ENCODE data around the gene MAGEA2B.
"Not testable (repeated sequence)": the region's sequence is repeated elsewhere in the genome, so short reads cannot be mapped to it uniquely, and the experiment has no call there.

Gene MAGEA2B

GRCh38 chrX:152713815-152714787, at the start of gene MAGEA2B:
Gene MAGEA2B, plus strand, starts transcription at chrX:152714628. Its CDS starts 2,479 bp downstream, at chrX:152717107.
- DNase-seq = not testable (repeated sequence)

DNA sequence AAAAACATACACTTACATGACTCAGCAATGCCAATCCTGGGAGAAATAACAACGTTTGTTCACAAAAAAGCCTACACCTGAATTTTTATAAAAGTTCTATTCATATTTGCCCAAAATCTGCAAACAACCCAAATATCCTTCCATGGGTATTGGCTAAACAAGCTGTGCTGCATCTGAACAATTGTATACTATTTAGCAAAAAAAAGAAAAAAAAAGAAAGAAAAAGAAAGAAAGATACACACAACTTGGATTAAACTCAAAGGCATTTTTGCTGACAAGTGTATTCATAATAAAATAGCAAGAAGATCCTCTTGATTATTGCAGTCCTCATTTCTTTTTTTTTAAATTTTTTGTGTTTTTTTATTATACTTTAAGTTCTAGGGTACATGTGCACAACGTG, 40.3 kb upstream of the MAGEA2B start:
- no peak for DNase-seq

DNA sequence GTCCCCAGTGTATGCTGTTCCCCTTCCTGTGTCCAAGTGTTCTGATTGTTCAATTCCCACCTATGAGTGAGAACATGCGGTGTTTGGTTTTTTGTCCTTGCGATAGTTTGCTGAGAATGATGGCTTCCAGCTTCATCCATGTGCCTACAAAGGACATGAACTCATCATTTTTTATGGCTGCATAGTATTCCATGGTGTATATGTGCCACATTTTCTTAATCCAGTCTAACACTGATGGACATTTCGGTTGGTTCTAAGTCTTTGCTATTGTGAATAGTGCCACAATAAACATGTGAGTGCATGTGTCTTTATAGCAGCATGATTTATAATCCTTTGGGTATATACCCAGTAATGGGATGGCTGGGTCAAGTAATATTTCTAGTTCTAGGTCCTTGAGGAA, 39.8 kb upstream of the MAGEA2B start:
- not testable (repeated sequence) for DNase-seq

DNA sequence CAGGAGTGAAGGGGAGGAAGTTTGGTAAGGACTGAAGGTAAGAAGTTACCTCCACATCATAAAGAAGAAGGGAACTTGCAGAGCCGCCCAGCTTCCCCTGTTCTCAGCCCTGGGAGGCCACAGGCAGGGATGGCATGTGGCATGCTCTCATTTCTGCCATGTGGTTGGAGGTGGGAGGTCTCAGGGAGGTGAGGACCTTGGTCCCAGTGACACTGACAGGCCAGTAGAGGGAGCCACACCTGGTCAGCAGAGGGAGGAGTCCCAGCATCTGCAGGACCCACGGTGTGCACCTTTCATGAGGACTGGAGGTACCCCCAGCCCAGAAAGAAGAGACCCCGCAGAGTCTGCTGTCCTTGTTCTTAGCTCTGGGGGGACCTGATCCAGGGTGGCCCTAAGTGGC, 33.4 kb upstream of the MAGEA2B start:
- DNase-seq = not testable (repeated sequence)

DNA sequence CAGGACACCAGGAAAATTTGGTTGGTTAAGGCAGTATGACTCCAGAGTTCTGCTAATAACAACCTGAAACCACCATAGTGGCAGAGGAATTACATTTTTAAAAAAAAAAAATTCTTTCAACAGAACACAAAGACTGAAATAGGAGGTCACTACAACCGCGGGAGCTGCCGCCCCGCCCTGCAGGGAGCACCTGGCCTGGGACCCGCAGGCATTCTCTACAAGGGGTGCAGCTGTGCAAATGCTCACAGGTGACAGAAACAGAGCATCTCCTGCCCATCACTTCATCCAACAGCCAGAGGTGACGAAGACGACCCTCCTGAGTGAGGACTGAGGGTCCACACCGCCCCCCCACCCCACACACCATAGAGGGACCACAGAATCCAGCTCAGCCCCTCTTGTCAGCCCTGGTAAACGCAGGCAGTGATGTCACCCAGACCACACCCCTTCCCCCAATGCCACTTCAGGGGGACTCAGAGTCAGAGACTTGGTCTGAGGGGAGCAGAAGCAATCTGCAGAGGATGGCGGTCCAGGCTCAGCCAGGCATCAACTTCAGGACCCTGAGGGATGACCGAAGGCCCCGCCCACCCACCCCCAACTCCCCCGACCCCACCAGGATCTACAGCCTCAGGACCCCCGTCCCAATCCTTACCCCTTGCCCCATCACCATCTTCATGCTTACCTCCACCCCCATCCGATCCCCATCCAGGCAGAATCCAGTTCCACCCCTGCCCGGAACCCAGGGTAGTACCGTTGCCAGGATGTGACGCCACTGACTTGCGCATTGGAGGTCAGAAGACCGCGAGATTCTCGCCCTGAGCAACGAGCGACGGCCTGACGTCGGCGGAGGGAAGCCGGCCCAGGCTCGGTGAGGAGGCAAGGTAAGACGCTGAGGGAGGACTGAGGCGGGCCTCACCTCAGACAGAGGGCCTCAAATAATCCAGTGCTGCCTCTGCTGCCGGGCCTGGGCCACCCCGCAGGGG, 16.2 kb upstream of the MAGEA2B start, which contains the start of gene MAGEA3:
TSS of gene MAGEA3 (plus strand) at position 843 of the 980 bp plus-strand sequence. CDS start 2,039 bp downstream, outside the sequence.
- DNase-seq = not testable (repeated sequence)

- DNase-seq = not testable (repeated sequence)
These were observed 14.0 kb upstream of the MAGEA2B start for GRCh38 chrX:152700390-152700789.

DNA sequence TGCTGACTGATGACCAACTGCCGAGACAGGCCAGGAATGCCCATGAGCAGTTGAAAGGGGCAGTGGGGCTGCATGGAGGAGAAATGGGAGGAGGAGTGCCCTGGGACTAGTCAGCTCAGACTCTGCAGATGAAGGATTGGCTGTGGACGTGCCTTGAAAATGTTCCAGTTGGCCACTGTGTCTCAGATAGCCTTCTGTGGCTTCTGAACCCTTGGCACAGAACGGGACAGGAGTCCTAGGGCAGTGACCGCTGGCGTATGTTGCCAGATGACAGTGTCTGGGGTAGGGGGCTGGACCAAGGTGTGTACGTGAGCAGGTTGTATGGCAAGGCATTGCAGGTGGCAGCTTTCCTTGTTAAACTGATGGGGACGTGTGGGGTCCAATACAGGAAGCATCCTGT, 7.9 kb upstream of the MAGEA2B start:
- not testable (repeated sequence) for DNase-seq

DNA sequence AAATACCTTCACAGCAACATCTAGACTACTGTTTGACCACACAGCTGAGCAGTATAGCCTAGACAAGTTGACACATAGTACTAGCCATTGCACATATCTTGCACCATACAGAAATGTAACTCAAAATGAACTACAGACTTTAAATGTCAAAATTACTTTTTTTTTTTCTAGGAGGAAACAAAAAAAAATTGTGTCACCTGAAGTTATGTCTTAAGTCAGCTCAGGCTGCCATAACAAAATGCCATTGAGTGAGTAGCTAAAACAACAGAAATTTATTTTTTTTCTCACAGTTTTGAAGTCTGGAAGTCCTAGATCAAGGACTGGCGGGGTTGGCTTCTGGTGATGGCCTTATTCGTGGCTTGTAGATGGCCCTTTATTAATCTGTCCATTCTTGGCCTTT, 5.3 kb upstream of the MAGEA2B start, which contains the start of gene CSAG2:
TSS of gene CSAG2 (minus strand) at position 101 of the 400 bp plus-strand sequence. CDS start 161 bp downstream, outside the sequence.
- DNase-seq = not testable (repeated sequence)

GRCh38 chrX:152713195-152713594, 1.2 kb upstream of the MAGEA2B start:
- DNase-seq = not testable (repeated sequence)

DNA sequence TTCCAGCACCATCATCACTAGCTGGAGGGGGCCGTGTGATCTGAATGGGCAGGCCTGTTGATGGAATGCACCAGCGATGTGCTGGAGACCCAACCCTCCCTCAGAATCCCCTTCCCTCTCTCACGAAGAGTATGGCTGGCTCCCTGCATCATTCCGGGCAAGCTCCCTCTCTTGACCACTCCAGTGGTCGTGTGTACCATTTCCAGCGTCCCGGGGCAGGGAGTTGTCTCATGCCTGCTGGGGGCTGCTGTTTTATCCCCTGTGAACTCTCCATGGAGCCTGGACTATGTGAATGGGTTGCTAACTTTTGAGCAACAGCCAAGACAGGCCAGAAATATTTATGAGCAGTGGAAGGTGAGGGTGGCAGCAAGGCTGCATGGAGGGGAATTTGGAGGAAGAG, 11.0 kb downstream of the MAGEA2B start:
- no peak for DNase-seq

DNA sequence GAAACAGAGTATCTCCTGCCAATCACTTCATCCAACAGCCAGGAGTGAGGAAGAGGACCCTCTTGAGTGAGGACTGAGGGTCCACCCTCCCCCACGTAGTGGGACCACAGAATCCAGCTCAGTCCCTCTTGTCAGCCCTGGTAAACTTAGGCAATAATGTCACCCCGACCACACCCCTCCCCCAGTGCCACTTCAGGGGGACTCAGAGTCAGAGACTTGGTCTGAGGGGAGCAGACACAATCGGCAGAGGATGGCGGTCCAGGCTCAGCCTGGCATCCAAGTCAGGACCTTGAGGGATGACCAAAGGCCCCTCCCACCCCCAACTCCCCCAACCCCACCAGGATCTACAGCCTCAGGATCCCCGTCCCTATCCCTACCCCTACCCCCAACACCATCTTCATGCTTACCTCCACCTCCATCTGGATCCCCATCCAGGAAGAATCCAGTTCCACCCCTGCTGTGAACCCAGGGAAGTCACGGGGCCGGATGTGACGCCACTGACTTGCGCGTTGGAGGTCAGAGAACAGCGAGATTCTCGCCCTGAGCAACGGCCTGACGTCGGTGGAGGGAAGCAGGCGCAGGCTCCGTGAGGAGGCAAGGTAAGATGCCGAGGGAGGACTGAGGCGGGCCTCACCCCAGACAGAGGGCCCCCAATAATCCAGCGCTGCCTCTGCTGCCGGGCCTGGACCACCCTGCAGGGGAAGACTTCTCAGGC, 19.0 kb downstream of the MAGEA2B start, which contains the start of the genes CSAG1 and MAGEA12:
TSS of gene CSAG1 (minus strand) at position 461 of the 715 bp plus-strand sequence. CDS start 1,261 bp downstream, outside the sequence.
TSS of gene MAGEA12 (plus strand) at position 497 of the 715 bp plus-strand sequence. CDS start 2,405 bp downstream, outside the sequence.
- DNase-seq = no peak

- DNase-seq = not testable (repeated sequence)
These were observed 19.9 kb downstream of the MAGEA2B start for GRCh38 chrX:152734143-152734858.

GRCh38 chrX:152735101-152735500, 20.7 kb downstream of the MAGEA2B start:
- DNase-seq = no peak

DNA sequence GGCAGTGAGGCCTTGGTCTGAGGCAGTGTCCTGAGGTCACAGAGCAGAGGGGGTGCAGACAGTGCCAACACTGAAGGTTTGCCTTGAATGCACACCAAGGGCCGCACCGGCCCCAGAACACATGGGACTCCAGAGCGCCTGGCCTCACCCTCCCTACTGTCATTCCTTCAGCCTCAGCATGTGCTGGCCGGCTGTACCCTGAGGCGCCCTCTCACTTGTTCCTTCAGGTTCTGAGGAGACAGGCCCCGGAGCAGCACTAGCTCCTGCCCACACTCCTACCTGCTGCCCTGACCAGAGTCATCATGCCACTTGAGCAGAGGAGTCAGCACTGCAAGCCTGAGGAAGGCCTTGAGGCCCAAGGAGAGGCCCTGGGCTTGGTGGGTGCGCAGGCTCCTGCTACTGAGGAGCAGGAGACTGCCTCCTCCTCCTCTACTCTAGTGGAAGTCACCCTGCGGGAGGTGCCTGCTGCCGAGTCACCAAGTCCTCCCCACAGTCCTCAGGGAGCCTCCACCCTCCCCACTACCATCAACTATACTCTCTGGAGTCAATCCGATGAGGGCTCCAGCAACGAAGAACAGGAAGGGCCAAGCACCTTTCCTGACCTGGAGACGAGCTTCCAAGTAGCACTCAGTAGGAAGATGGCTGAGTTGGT, 21.6 kb downstream of the MAGEA2B start:
- no peak for DNase-seq

- not testable (repeated sequence) for DNase-seq
These were observed 22.1 kb downstream of the MAGEA2B start for GRCh38 chrX:152736528-152736927.

DNA sequence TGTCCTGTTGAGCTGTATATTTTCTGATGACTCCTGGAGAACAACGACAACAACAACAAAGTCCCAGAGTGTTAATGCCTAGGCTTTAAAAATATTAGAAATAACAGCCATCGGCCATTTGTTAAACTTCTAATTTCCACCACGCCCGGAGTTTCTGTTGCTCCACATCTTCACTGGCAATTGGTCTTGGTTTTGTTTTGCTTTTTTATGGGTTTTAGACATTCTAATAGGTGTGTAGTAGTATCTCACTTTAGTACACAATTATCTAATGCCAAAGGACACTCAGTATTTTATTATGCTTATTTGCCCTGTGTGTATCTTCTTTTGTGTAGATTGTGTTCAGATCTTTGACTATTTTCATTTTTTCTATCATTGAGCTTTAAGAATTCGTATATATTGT, 24.1 kb downstream of the MAGEA2B start:
- no peak for DNase-seq

GRCh38 chrX:152753686-152754650, 39.5 kb downstream of the MAGEA2B start, which contains the start of gene MAGEA2:
Gene MAGEA2, minus strand, starts transcription at chrX:152753842. Its CDS starts 2,479 bp downstream, at chrX:152751363.
- DNase-seq = not testable (repeated sequence)

- not testable (repeated sequence) for DNase-seq
These were observed 40.4 kb downstream of the MAGEA2B start for GRCh38 chrX:152754871-152755270.

- not testable (repeated sequence) for DNase-seq
These were observed 44.5 kb downstream of the MAGEA2B start, which contains the start of gene CSAG3 for GRCh38 chrX:152758918-152759317. Gene CSAG3, plus strand, starts transcription at chrX:152759218.

Data from activated CD8-positive, alpha-beta memory T cell treated with anti-CD3 and anti-CD28 coated beads, Interleukin-2, amount 50 U/mL, for 48 hours (primary cell).